Upper lobe of right lung (tissue), 1 donor: ENCODE data around the gene WDR37. TPM values are rescaled to one million over a fixed set of nuclear protein-coding genes. Genes with fewer than 3 reads are reported as not detected.
"Not testable (repeated sequence)": the region's sequence is repeated elsewhere in the genome, so short reads cannot be mapped to it uniquely, and the experiment has no call there.

Source experiments
- ATAC-seq: fragments of 200-7000 bp; cut with Tn5 transposase; one replicate; pipeline ENCODE4 v1.9.1; 2020; ENCODE audit warnings: mild to moderate bottlenecking, moderate library complexity
- DNase-seq: peaks from one replicate; pipeline ENCODE4 v3.0.0-alpha.2; 2020
- H3K27ac ChIP-seq: fragments of 200-600 bp; one replicate; pipeline ENCODE4 v1.8.0; 2022
- H3K27me3 ChIP-seq: fragments of 200-600 bp; one replicate; pipeline ENCODE4 v1.8.0; 2022; ENCODE audit warnings: mild to moderate bottlenecking
- H3K36me3 ChIP-seq: fragments of 200-600 bp; one replicate; pipeline ENCODE4 v1.8.0; 2022
- H3K4me1 ChIP-seq: fragments of 200-600 bp; one replicate; pipeline ENCODE4 v1.8.0; 2022
- H3K4me3 ChIP-seq: fragments of 200-600 bp; one replicate; pipeline ENCODE4 v1.8.0; 2022; ENCODE audit warnings: mild to moderate bottlenecking
- H3K9me3 ChIP-seq: fragments of 200-600 bp; one replicate; pipeline ENCODE4 v1.8.0; 2022
- CTCF ChIP-seq: fragments of 200-600 bp; IDR thresholded peaks from one replicate; pipeline ENCODE4 v1.8.0; 2022; ENCODE audit warnings: antibody characterized with exemption
- intact Hi-C: fragments of 100-400 bp; cut with DNase I; formaldehyde crosslinking; loops from one replicate; pipeline ENCODE4 v1.11.0; 2022
- long read RNA-seq: library from polyadenylated mRNA; unstranded; transcript quantifications from one replicate; pipeline ENCODE4 v2.0.0, GENCODE V29; 2021
- total RNA-seq: library from RNA; stranded (reverse); fragmentation: NEBNext Ultra II Directional; extraction: Animal tissue kit (Norgen Biotek cat#: 25700); gene quantifications from one replicate; pipeline ENCODE4 v1.2.1, GENCODE V29; 2021
- donor health status: DM: no; HTN: yes; CAD: no; lungs with severe emphysema.

The WDR37 gene
- 19.9 TPM for total RNA-seq
- long read RNA-seq, full-length matches to known transcripts = 9 of 44 reads
- long read RNA-seq, partial matches to known transcripts = 10 of 44 reads
- long read RNA-seq, other reads (novel, unspliced or antisense) = 25 of 44 reads

DNA sequence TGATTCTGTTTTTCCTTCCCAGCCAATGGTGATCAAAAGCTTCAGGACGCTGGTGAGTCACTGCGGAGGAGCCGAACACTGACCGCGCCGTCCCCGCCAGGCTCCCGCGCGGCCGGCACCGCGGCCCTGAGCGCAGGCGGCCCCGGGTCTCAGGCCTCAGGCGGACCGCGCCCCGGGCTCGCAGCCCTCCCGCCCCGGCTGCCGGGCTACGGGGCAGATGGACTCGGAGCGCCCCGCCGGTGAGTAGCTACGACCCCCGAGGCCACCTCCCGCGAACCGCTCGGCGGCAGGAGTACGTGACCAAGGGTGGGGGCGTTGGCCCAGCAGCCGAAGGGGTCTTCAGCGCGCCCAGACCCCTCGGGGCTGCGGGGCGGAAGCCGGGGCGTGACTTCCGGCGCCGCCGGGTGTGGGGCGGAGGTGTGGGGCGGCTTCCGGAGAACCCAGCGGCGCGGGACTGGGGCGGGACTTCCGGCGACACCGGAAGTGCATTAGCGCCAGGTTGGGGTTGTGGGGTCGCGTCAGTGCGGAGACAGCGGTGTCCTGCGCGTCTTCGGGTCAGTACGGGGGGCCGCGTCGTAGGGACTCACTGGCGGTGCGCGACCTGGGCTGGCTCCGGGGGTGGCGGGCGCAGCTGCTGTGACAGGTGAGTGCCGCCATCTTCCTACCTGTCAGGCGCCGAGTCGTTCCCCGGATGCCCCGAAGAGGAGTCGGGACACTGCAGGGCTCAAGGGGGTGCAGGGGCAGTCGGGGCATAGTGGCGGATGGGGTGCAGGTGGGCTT lies at the start of gene WDR37:
WDR37 (plus strand) TSS at position 60 of the 780 bp plus-strand sequence. CDS start 15,771 bp downstream, outside the sequence.
- H3K4me3 ChIP-seq = peak within 1 kb of the TSS; percentile 75
- no peak for TF ChIP-seq CTCF
- no peaks in the 10 kb centered on the region for H3K27me3 ChIP-seq
- intact Hi-C loops = no loop called here
- DNase-seq (peak; percentile 94), ATAC-seq (peak; percentile 98)
- H3K4me1 ChIP-seq = peaks cover 34% of the 10 kb centered on the region
- H3K9me3 ChIP-seq = no peaks in the 10 kb centered on the region
- peak within 1 kb of the TSS; percentile 99 for H3K27ac ChIP-seq
- H3K36me3 ChIP-seq = peaks cover 36% of the 10 kb centered on the region

- Histone ChIP-seq H3K36me3 (peaks cover 100% of the 10 kb centered on the region), H3K4me1 (no peaks in the 10 kb centered on the region), H3K9me3 (peaks cover 9% of the 10 kb centered on the region), H3K4me3 (no peak overlapping the region), H3K27me3 (no peaks in the 10 kb centered on the region), H3K27ac (no peak overlapping the region)
- DNase-seq (no peak), ATAC-seq (no peak)
- intact Hi-C loops = no loop called here
- no peak for TF ChIP-seq CTCF
Measured at GRCh38 chr10:1006573-1006972, 49.6 kb upstream of the WDR37 start.

GRCh38 chr10:1007583-1007982 lies 48.6 kb upstream of the WDR37 start:
- H3K36me3 ChIP-seq = peaks cover 100% of the 10 kb centered on the region
- no peak for DNase-seq
- peaks cover under 1% of the 10 kb centered on the region for H3K9me3 ChIP-seq
- H3K27ac ChIP-seq = no peak overlapping the region
- no peaks in the 10 kb centered on the region for H3K4me1 ChIP-seq
- intact Hi-C loops = no loop called here
- ATAC-seq = no peak
- no peak overlapping the region for H3K4me3 ChIP-seq
- no peak for TF ChIP-seq CTCF
- H3K27me3 ChIP-seq = no peaks in the 10 kb centered on the region

GRCh38 chr10:1009071-1009494 lies 47.1 kb upstream of the WDR37 start:
- intact Hi-C loops = no loop called here
- no peak for ATAC-seq
- Histone ChIP-seq H3K27me3 (no peaks in the 10 kb centered on the region), H3K4me3 (no peak overlapping the region), H3K36me3 (peaks cover 100% of the 10 kb centered on the region), H3K27ac (no peak overlapping the region), H3K4me1 (no peaks in the 10 kb centered on the region), H3K9me3 (no peaks in the 10 kb centered on the region)
- no peak for DNase-seq
- no peak for TF ChIP-seq CTCF

DNA sequence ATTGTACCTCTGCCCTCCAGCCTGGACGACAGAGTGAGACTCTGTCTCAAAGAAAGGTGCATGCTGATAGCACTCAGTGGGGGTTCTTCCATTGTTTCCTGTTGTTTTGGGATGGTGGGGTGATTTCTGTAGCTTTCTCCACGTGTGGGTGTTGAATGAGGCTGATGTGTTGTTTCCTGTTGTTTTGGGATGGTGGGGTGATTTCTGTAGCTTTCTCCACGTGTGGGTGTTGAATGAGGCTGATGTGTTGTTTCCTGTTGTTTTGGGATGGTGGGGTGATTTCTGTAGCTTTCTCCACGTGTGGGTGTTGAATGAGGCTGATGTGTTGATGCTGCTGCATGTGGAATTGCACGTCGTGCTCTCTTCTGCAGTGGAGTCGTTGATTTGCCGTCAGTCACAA lies 46.2 kb upstream of the WDR37 start:
- ATAC-seq, H3K27ac ChIP-seq, intact Hi-C loops, H3K27me3 ChIP-seq, H3K4me3 ChIP-seq, H3K4me1 ChIP-seq, H3K9me3 ChIP-seq, DNase-seq: not testable (repeated sequence)
- peaks cover 100% of the 10 kb centered on the region for H3K36me3 ChIP-seq

- Histone ChIP-seq H3K36me3 (peaks cover 96% of the 10 kb centered on the region), H3K9me3 (no peaks in the 10 kb centered on the region), H3K27ac (no peak overlapping the region), H3K27me3 (no peaks in the 10 kb centered on the region), H3K4me3 (no peak overlapping the region), H3K4me1 (no peaks in the 10 kb centered on the region)
- DNase-seq (no peak), ATAC-seq (peak; percentile 37)
- intact Hi-C loops = no loop called here
- no peak for TF ChIP-seq CTCF
Measured at GRCh38 chr10:1010703-1011102, 45.5 kb upstream of the WDR37 start.
